Mesothelial cell of epicardium (in vitro differentiated cells): Measurements from ENCODE around the gene ZNF438. TPM values are rescaled to one million over a fixed set of nuclear protein-coding genes. Genes with fewer than 3 reads are reported as not detected.

ENCODE experiments used
- DNase-seq, 2 experiments: peaks; one replicate each; pipeline ENCODE4 v3.0.0; 2021; ENCODE audit warnings: low spot score in 2 of 2; ENCODE audit not compliant: unreplicated experiment in 2 of 2
- H3K27ac Mint-ChIP-seq: 2 replicates; pipeline ENCODE4 v1.8.0; 2021; ENCODE audit warnings: mixed read lengths
- H3K27me3 Mint-ChIP-seq: 2 replicates; pipeline ENCODE4 v1.8.0; 2021; ENCODE audit warnings: low read depth, mixed read lengths
- H3K36me3 Mint-ChIP-seq: 2 replicates; pipeline ENCODE4 v1.8.0; 2021; ENCODE audit warnings: mixed read lengths
- H3K4me1 Mint-ChIP-seq: 2 replicates; pipeline ENCODE4 v1.8.0; 2021; ENCODE audit warnings: mixed read lengths
- H3K4me3 Mint-ChIP-seq: 2 replicates; pipeline ENCODE4 v1.8.0; 2021; ENCODE audit warnings: mild to moderate bottlenecking, moderate library complexity, mixed read lengths
- H3K9me3 Mint-ChIP-seq: 2 replicates; pipeline ENCODE4 v1.8.0; 2021; ENCODE audit warnings: mixed read lengths
- CTCF ChIP-seq: fragments of 200-600 bp; sonication (generic); IDR thresholded peaks from one replicate; pipeline ENCODE4 v1.5.0; 2021; ENCODE audit warnings: antibody characterized with exemption; ENCODE audit not compliant: unreplicated experiment
- total RNA-seq: library from RNA; stranded (reverse); gene quantifications from 3 replicates; pipeline ENCODE4 v1.2.1, GENCODE V29; 2021

The ZNF438 gene
- total RNA-seq, 1 donor from 2014 or later = 6.0 TPM

DNA sequence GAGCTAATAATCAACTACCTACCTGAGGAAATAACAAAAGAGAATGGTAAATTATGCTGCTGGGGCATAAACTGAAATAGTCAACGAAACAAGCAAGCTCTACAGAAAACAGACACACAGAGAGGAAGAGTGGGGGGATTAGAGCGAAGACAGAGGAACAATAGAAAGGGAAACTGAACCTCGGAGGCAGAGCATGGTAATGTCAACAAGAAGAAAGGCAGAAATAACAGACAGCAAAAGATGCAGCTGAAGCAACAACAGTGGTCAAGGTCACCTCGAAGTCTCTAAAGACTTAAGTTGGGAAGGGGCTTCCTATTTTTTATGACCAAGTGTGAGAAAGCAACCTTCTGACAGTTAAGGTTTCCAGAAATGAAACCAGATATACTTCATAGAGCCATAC is 177.0 kb downstream of the ZNF438 start:
- H3K4me3 Mint-ChIP-seq = no peak overlapping the region
- H3K27ac Mint-ChIP-seq = peak overlapping the region; percentile 33
- H3K9me3 Mint-ChIP-seq = no peaks in the 10 kb centered on the region
- H3K27me3 Mint-ChIP-seq = no peaks in the 10 kb centered on the region
- H3K36me3 Mint-ChIP-seq = peaks cover 2% of the 10 kb centered on the region
- H3K4me1 Mint-ChIP-seq = peaks cover 26% of the 10 kb centered on the region
- DNase-seq = no peak
- no peak for TF ChIP-seq CTCF

GRCh38 chr10:30853066-30853465 is 178.6 kb downstream of the ZNF438 start:
- Mint-ChIP-seq H3K27ac (no peak overlapping the region), H3K9me3 (no peaks in the 10 kb centered on the region), H3K4me3 (no peak overlapping the region), H3K4me1 (peaks cover 24% of the 10 kb centered on the region), H3K36me3 (peaks cover 12% of the 10 kb centered on the region), H3K27me3 (no peaks in the 10 kb centered on the region)
- no peak for TF ChIP-seq CTCF
- DNase-seq = no peak

DNA sequence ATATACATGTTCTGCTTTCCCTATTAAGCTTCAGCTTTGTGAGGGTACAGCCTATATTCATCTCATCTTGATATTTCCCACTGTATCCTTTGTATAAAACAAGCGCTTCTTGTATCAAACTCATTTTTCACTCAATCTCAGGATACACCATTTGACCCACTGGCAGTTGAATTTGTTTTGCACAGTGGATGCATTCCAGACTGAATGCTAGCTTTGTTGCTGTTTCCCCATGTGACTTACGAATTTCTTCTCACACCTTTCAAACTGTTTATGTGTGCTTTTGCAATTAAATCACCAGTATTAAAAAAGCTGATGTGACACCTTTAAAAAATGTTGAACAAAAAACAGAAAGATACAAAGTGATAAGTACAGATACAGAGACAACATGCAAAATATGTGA is 180.9 kb downstream of the ZNF438 start:
- no peaks in the 10 kb centered on the region for H3K27me3 Mint-ChIP-seq
- H3K4me3 Mint-ChIP-seq = no peak overlapping the region
- peaks cover 16% of the 10 kb centered on the region for H3K36me3 Mint-ChIP-seq
- H3K27ac Mint-ChIP-seq = no peak overlapping the region
- H3K4me1 Mint-ChIP-seq = peaks cover 20% of the 10 kb centered on the region
- no peaks in the 10 kb centered on the region for H3K9me3 Mint-ChIP-seq
- no peak for DNase-seq
- no peak for TF ChIP-seq CTCF

DNA sequence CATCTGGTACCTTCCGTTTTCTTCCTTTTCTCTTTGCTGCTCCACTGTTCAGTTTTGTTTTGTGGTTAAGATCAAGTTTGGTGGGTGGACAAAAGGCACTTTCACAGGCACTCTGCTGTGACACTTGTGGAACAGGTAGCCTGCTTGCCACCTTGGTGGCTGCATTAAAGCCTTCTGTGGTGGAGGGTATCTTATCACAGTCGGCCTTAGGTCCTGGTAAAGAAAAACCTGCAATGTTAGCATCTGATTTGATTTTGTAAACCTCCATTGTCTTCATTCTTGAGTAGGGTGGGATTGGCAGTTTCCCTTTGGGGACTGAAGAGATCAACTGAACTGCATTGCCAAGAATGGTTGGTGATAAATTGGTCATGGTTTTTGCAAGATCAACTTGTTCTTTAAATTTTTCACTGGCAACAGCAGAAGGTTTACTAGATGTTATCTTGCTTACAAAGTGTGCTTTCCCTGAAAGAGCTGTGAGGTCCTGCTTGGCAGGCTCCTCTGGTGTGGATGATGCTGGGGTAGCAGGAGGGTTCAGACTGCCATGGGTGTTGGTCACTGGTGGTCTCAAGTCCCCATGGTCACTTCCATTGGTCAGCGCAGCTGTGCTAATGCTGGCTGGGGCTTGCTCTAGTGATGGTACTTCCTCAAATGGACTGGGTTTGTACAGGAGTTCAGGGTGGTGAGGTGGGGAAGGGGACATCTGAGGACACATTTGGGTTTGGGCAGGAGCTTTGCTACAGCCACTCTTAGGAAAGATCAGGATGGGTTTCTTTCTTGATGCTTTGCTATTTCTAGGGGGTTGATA is 182.2 kb downstream of the ZNF438 start:
- no peak for TF ChIP-seq CTCF
- H3K4me3 Mint-ChIP-seq = no peak overlapping the region
- H3K4me1 Mint-ChIP-seq = peaks cover 8% of the 10 kb centered on the region
- no peaks in the 10 kb centered on the region for H3K27me3 Mint-ChIP-seq
- no peak for DNase-seq
- H3K9me3 Mint-ChIP-seq = no peaks in the 10 kb centered on the region
- no peak overlapping the region for H3K27ac Mint-ChIP-seq
- H3K36me3 Mint-ChIP-seq = peaks cover 16% of the 10 kb centered on the region

DNA sequence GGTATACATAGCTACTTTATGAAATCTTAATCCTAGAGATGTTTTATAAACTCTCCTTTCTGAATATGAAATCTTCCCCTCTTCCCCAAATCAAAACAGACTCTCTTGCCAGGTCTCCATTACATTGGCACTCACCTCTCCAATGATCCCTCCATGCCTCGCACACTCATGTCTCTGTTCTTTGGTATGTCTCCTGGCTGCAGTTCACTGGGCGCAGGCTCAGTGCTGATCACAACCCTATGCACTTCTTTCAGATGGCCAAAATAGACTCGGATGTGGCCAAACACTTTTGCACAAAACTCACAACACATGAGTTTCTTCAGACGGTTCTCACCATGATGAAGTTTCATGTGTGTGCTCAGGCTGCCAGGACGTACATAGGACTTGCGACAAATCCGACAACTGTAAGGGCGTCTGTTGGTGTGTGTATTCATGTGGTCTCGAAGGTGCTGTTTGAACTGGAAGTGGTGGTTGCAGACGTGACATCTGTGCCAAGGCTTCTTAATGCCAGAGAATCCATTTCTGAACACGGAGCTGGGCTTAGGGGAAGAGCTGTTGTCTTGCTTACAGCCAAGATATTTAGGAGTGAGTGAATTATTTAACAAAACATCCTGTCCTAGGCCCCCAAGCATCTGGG is 183.2 kb downstream of the ZNF438 start:
- no peak overlapping the region for H3K27ac Mint-ChIP-seq
- H3K36me3 Mint-ChIP-seq = peaks cover 16% of the 10 kb centered on the region
- no peaks in the 10 kb centered on the region for H3K9me3 Mint-ChIP-seq
- TF ChIP-seq CTCF = no peak
- DNase-seq = no peak
- H3K4me1 Mint-ChIP-seq = peaks cover 10% of the 10 kb centered on the region
- H3K4me3 Mint-ChIP-seq = no peak overlapping the region
- no peaks in the 10 kb centered on the region for H3K27me3 Mint-ChIP-seq
